NCI-H128 (cell line): Measurements from ENCODE around the gene PPP1R8.
"Not testable (repeated sequence)": the region's sequence is repeated elsewhere in the genome, so short reads cannot be mapped to it uniquely, and the experiment has no call there.

ENCODE experiments used
- DNase-seq: peaks from one replicate; lab custom pipeline; 2025; ENCODE audit not compliant: unreplicated experiment; lab: John Stamatoyannopoulos, UW

The PPP1R8 gene

GRCh38 chr1:27869719-27870085, 39.1 kb downstream of the PPP1R8 start:
- DNase-seq, result no peak

DNA sequence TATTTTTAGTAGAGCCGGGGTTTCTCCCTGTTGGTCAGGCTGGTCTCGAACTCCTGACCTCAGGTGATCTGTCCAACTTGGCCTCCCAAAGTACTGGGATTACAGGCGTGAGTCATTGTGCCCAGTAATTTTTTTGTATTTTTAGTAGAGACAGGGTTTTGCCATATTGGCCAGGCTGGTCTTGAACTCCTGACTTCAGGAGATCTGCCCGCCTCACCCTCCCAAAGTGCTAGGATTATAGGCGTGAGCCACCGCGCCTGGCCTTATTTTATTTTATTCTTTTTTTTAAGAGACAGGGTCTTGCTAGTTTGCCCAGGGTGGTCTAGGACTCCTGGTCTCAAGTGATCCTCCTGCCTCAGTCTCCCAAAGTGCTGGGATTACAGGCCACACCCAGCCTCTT, 40.5 kb downstream of the PPP1R8 start:
- DNase-seq, result not testable (repeated sequence)

- DNase-seq, result no peak
These were observed 41.6 kb downstream of the PPP1R8 start, which contains the start of gene THEMIS2 for GRCh38 chr1:27872059-27872801. THEMIS2 (plus strand) TSS chr1:27872544; CDS start chr1:27872572, 28 bp downstream.

DNA sequence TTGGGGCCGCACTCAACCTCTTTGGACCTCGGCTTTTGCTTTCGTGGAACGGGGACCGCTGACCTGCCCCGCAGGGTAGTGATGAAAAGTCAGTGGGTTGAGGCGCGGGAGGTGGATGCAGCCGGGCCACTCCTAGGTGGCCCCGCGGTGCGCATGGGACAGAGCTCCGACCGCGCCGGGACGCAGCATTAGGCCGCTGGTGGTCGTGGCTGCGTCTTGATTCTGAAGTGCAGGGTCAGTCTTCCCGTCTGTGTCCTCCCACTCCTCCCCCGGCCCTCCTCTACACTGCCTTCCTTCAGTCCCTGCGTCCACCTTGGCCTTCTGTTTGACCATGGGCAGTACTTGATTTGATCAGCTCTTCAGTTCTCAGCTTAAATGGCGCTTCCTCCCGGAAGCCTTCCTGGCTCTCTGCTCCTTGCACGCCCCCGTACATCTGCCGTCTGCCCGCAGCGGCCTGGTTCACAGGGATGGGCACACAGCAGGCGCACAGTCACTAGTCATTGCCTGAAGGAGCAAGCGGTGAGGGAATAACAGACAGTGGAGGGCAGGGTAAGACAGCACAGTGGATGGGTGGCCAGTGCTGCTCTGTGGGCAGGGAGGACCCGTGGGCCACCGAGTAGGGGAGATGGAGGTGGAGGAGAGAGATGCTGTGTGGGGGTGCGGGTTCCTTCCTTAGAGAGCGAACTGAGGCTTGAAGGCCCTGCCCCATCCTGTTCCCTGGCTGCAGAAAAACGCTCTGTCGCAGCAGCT, 42.4 kb downstream of the PPP1R8 start:
- DNase-seq, result no peak

DNA sequence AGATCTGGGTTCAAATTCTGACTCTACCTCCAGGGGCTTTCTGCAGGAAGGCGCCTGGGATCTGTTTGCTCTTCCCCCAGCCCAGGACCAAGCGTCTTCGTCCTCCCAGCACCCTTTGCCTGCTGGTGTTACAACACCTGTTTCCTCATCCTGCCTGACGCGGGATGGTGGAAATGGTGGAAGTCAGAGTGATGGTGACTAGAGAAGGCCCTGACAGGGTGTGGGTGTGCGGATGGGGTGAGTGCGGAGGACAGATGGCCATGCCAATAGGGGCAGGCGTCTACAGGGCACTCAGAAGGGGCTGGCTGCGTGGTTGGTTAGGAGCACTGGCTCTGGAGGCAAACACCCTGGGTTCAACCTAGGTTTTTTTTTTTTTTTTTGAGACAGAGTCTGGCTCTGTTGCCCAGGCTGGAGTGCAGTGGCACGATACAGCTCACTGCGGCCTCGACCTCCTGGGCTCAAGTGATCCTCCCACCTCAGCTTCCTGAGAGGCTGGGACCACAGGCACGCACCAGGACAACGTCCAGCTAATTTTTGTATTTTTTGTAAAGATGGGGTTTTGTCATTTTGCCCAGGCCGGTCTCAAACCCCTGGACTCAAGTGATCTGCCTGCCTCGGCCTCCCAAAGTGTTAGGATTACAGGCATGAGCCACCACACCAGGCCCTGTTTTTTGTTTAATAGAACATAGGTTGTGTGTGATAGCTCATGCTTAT, 43.2 kb downstream of the PPP1R8 start:
- no peak for DNase-seq

- no peak for DNase-seq
These were observed 45.9 kb downstream of the PPP1R8 start for GRCh38 chr1:27876341-27877114.

- no peak for DNase-seq
These were observed 46.5 kb downstream of the PPP1R8 start for GRCh38 chr1:27877115-27877416.

DNA sequence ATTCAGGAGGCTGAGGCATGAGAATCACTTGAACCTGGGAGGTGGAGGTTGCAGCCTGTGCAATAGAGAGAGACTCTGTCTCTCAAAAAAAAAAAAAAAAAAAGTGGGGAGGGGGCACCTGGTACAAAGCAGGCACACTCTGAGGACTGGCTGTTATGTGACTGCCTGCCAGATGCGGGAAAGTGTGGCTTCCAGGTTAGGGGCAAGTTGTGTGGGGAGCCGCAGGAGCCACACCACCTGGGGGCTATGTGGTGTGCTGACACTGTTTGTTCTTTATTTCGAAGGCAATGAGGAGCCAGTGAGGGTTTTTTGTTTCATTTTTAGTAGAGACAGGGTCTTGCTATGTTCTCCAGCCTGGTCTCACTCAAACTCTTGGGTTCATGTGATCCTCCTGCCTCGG, 47.5 kb downstream of the PPP1R8 start:
- DNase-seq, result no peak

GRCh38 chr1:27878787-27879335, 48.3 kb downstream of the PPP1R8 start:
- DNase-seq, result no peak

GRCh38 chr1:27879374-27880082, 48.9 kb downstream of the PPP1R8 start:
- no peak for DNase-seq

DNA sequence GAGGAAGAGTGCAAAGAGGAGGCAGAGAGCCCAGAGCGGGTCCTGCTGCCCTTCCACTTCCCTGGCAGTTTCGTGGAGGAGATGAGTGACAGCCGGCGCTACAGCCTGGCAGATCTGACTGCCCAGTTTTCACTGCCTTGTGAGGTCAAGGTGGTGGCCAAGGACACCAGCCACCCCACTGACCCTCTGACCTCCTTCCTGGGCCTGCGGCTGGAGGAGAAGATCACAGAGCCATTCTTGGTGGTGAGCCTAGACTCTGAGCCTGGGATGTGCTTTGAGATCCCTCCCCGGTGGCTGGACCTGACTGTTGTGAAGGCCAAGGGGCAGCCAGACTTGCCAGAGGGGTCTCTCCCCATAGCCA, 51.9 kb downstream of the PPP1R8 start:
- no peak for DNase-seq

- no peak for DNase-seq
These were observed 53.0 kb downstream of the PPP1R8 start for GRCh38 chr1:27883536-27883935.

DNA sequence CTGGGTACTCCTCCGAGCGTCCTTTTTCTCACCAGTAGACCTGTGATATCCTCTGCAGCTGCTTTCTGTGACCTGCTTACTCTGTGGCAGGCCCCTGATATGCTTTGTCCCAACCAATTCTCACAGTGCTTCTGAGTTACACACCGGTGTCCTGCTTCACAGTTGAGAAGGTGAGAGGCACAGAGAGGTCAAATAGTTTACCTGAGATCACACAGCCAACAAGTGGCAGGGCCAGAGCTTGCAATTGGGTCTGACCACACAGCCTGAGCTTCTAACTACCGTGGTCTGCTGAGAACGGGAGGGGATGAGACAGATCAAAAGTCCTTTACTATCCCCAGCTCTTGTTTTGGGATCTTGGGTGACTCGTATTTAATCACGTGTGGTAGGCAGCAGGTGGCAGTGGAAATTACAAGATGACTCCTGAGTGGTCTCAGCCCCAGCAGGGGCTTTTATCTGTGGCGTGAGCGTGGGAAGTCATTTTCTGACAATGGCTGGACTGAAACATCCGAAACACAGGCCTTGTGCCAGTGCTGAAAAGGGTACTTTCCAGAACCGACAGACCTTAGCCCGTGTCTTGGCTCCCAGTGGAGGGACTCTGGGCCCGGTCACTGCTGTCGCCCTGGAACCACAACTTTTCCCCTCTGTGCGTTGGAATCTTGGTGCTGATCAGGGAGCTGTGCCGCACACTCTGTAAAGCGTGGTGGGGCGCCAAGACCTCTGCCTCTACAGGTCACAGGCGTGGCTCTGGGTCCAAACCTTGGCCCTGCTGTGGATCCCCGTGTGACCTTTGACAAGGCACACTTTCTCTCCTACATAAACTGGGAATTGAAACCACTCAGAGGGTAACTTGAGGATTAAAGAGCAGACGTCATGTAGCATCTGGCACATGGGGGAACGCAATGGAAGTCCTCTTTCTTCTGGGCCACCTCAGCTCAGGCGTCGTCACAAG, 53.7 kb downstream of the PPP1R8 start:
- DNase-seq, result no peak

DNA sequence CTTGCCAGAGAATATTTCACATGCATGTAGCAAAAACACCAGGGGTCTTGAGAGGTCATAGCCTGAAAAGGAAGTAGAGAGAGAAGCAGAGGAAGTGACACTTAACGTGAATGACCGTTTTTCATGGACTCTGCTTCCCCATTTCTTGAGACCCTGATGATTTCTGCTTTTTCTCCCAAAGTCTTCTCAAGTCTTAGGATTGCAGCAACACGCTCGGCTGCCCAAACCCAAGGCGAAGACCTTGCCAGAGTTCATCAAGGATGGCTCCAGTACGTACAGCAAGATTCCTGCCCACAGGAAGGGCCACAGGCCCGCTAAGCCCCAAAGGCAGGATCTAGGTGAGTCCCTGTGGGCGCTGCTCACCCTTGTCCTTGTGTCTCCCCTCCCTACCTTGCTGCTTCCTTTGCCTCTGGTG, 54.5 kb downstream of the PPP1R8 start:
- no peak for DNase-seq

GRCh38 chr1:27885621-27886352, 55.2 kb downstream of the PPP1R8 start:
- DNase-seq, result no peak

GRCh38 chr1:27886353-27886679, 55.7 kb downstream of the PPP1R8 start:
- no peak for DNase-seq

DNA sequence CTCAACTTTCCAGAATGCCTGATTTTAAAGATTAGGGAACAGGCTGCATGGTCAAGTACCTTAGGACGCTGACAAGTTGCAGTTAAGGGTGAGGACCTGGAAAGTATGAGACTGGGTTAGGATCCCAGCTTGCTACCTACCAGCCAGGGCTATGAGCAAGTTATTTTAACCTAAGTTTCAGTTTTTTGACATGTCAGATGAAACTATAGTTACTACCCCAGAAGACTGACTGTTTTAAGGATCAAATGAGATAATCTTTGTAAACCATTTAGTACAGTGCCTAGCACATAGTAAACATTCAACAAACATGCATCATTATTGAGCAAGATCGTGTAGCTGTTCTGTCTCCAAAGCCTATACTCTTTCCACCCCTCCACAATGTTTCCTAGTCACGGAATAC, 56.2 kb downstream of the PPP1R8 start:
- no peak for DNase-seq

DNA sequence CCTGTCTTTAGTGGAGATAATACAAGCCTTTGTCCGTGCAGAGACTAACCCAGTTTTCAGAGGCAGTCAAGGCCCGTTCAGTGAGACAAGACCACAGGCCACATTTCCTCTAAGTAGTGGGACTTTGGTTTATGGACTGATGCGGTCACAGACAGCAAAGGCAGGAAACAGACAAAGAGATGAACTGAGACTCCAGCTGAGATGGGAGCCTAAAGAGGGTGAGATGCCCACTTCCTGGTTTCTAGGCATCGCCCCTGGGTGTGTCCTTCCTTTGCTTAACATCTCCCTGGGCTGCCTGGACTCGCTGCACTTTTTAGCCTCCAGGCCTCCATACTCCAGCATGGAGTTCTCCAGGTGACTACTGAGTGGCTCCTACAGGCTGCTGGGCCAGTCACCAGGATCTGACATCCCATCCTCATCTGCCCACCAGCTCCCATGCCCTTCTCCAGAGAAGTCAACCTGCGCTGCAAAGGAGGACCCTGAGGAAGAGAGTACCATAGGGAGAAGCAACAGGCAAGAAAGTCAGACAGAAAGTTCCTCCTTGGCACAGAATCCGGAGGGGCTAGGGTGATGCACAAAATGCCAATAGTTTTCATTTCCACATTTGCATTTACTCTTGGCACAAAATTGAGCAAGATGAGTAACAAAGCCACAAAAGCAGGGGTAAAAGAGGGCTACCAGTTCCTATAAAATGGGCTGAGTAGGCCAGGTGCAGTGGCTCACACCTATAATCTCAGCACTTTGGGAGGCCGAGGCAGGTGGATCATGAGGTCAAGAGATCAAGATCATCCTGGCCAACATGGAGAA, 56.8 kb downstream of the PPP1R8 start:
- no peak for DNase-seq
